ENCODE data around the gene CORO7. TPM values are rescaled to one million over a fixed set of nuclear protein-coding genes. Genes with fewer than 3 reads are reported as not detected.

Gene CORO7
- total RNA-seq, 1 donor from 2014 or later, result 52.4 TPM

GRCh38 chr16:4381935-4382794 lies 34.2 kb downstream of the CORO7 start:
- intact Hi-C loops (cut with DNase I), result no loop called here
- Histone ChIP-seq H3K27ac (no peak overlapping the region), H3K27me3 (no peaks in the 10 kb centered on the region), H3K9me3 (no peaks in the 10 kb centered on the region), H3K36me3 (peaks cover 46% of the 10 kb centered on the region), H3K4me1 (peaks cover 8% of the 10 kb centered on the region), H3K4me3 (no peak overlapping the region)
- no peak for TF ChIP-seq CTCF (IDR thresholded peaks at IDR 0.05)
- ATAC-seq, result no peak
- DNase-seq, result no peak

- H3K4me3 ChIP-seq, result no peak overlapping the region
- no peaks in the 10 kb centered on the region for H3K9me3 ChIP-seq
- no peak for DNase-seq
- H3K36me3 ChIP-seq, result peaks cover 46% of the 10 kb centered on the region
- no peaks in the 10 kb centered on the region for H3K27me3 ChIP-seq
- no peak for TF ChIP-seq CTCF (IDR thresholded peaks at IDR 0.05)
- intact Hi-C loops (cut with DNase I), result no loop called here
- H3K4me1 ChIP-seq, result peaks cover 17% of the 10 kb centered on the region
- H3K27ac ChIP-seq, result no peak overlapping the region
- no peak for ATAC-seq
Observed at GRCh38 chr16:4381072-4381934, 35.1 kb downstream of the CORO7 start.

- Histone ChIP-seq H3K4me3 (no peak overlapping the region), H3K27ac (no peak overlapping the region), H3K9me3 (no peaks in the 10 kb centered on the region), H3K27me3 (no peaks in the 10 kb centered on the region), H3K36me3 (peaks cover 46% of the 10 kb centered on the region), H3K4me1 (peaks cover 26% of the 10 kb centered on the region)
- intact Hi-C loops (cut with DNase I), result no loop called here
- ATAC-seq (no peak), DNase-seq (no peak)
- no peak for TF ChIP-seq CTCF (IDR thresholded peaks at IDR 0.05)
Observed at GRCh38 chr16:4380119-4381063, 36.0 kb downstream of the CORO7 start.

GRCh38 chr16:4378999-4379690 lies 37.3 kb downstream of the CORO7 start:
- Histone ChIP-seq H3K9me3 (no peaks in the 10 kb centered on the region), H3K4me3 (no peak overlapping the region), H3K27ac (no peak overlapping the region), H3K4me1 (peaks cover 39% of the 10 kb centered on the region), H3K27me3 (no peaks in the 10 kb centered on the region), H3K36me3 (peaks cover 40% of the 10 kb centered on the region)
- no peak for TF ChIP-seq CTCF (IDR thresholded peaks at IDR 0.05)
- DNase-seq (no peak), ATAC-seq (no peak)
- intact Hi-C loops (cut with DNase I), result no loop called here
